ENCODE results near the gene RMND1.
A peak's percentile ranks its signal among the peaks of the same experiment; 100 is the strongest.
"Not testable (repeated sequence)": the region's sequence is repeated elsewhere in the genome, so short reads cannot be mapped to it uniquely, and the experiment has no call there.

The RMND1 gene

GRCh38 chr6:151413372-151414145 lies 38.4 kb downstream of the RMND1 start:
- no peak for DNase-seq

- DNase-seq = no peak
Measured at GRCh38 chr6:151412909-151413308, 39.0 kb downstream of the RMND1 start.

GRCh38 chr6:151409679-151410078 lies 42.2 kb downstream of the RMND1 start:
- DNase-seq = no peak

- DNase-seq = no peak
Measured at GRCh38 chr6:151409260-151409659, 42.7 kb downstream of the RMND1 start.

- DNase-seq = no peak
Measured at GRCh38 chr6:151408858-151409257, 43.1 kb downstream of the RMND1 start.

- DNase-seq = no peak
Measured at GRCh38 chr6:151403919-151404308, 48.0 kb downstream of the RMND1 start.

- no peak for DNase-seq
Measured at GRCh38 chr6:151402228-151402627, 49.7 kb downstream of the RMND1 start.

GRCh38 chr6:151400473-151400872 lies 51.5 kb downstream of the RMND1 start:
- DNase-seq = no peak

- DNase-seq = no peak
Measured at GRCh38 chr6:151399679-151400078, 52.2 kb downstream of the RMND1 start.

- no peak for DNase-seq
Measured at GRCh38 chr6:151393410-151393809, 58.5 kb downstream of the RMND1 start.

- DNase-seq = no peak
Measured at GRCh38 chr6:151392427-151392826, 59.5 kb downstream of the RMND1 start.

GRCh38 chr6:151391471-151392413 lies 60.2 kb downstream of the RMND1 start, which contains the start of gene ZBTB2:
ZBTB2 (minus strand) TSS chr6:151391559; CDS start chr6:151373637, 17,922 bp downstream.
- peak; percentile 79 for DNase-seq

- peak; percentile 51 for DNase-seq
Measured at GRCh38 chr6:151390851-151391470, 61.0 kb downstream of the RMND1 start.

GRCh38 chr6:151390276-151390850 lies 61.6 kb downstream of the RMND1 start:
- peak; percentile 94 for DNase-seq

- DNase-seq = peak; percentile 71
Measured at GRCh38 chr6:151389618-151390275, 62.2 kb downstream of the RMND1 start.

- DNase-seq = no peak
Measured at GRCh38 chr6:151388997-151389617, 62.8 kb downstream of the RMND1 start.

GRCh38 chr6:151388236-151388635 lies 63.7 kb downstream of the RMND1 start:
- DNase-seq = no peak

GRCh38 chr6:151387175-151387970 lies 64.6 kb downstream of the RMND1 start:
- no peak for DNase-seq

GRCh38 chr6:151385177-151385576 lies 66.7 kb downstream of the RMND1 start:
- no peak for DNase-seq

- DNase-seq = no peak
Measured at GRCh38 chr6:151384151-151384550, 67.8 kb downstream of the RMND1 start.

GRCh38 chr6:151382631-151383030 lies 69.3 kb downstream of the RMND1 start:
- DNase-seq = not testable (repeated sequence)
